Esophagus squamous epithelium (tissue), 4 donors: Measurements from ENCODE around the gene DHRSX.

ENCODE experiments used
- POLR2A ChIP-seq, 4 donors: fragments of 450-650 bp; IDR thresholded peaks; one replicate each; pipeline ENCODE4 v1.6.1; 2017; ENCODE audit warnings: antibody characterized with exemption in 4 of 4, mild to moderate bottlenecking in 4 of 4, moderate library complexity in 3 of 4
- TF ChIP-seq, protein P1 (sequence below), 6 experiments: fragments of 450-650 bp in 4 of 6; fragments of 200-600 bp in 2 of 6; sonication (generic) in 2 of 6; IDR thresholded peaks; one replicate each; pipeline ENCODE4 v1.5.1; 2016 to 2019; ENCODE audit warnings: antibody characterized with exemption in 6 of 6, mild to moderate bottlenecking in 4 of 6, moderate library complexity in 4 of 6

DNA sequence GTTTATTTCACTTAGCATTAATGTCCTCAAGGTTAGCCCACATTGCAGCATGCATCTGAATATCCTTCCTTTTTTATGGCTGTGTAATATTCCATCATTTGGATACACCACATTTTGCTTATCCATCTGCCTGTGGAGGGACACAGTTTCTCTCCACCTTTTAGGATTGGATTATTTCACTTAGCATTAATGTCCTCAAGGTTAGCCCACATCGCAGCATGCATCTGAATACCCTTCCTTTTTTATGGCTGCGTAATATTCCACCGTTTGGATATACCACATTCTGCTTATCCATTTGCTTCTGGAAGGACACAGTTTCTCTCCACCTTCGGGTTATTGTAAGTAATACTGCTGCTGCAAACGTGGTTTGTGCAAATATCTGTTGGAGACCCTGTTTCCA, 110.0 kb downstream of the DHRSX start:
- TF ChIP-seq, protein P1, sequence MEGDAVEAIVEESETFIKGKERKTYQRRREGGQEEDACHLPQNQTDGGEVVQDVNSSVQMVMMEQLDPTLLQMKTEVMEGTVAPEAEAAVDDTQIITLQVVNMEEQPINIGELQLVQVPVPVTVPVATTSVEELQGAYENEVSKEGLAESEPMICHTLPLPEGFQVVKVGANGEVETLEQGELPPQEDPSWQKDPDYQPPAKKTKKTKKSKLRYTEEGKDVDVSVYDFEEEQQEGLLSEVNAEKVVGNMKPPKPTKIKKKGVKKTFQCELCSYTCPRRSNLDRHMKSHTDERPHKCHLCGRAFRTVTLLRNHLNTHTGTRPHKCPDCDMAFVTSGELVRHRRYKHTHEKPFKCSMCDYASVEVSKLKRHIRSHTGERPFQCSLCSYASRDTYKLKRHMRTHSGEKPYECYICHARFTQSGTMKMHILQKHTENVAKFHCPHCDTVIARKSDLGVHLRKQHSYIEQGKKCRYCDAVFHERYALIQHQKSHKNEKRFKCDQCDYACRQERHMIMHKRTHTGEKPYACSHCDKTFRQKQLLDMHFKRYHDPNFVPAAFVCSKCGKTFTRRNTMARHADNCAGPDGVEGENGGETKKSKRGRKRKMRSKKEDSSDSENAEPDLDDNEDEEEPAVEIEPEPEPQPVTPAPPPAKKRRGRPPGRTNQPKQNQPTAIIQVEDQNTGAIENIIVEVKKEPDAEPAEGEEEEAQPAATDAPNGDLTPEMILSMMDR (IDR thresholded peaks at IDR 0.05) = no peak
- TF ChIP-seq POLR2A (IDR thresholded peaks at IDR 0.05) = no peak
